Testis (tissue), 2 donors: ENCODE results near the gene PCDHA5.

Experiments used
- POLR2A ChIP-seq: fragments of 450-650 bp; IDR thresholded peaks from one replicate; pipeline ENCODE4 v1.6.1; 2017; ENCODE audit warnings: antibody characterized with exemption, mild to moderate bottlenecking, moderate library complexity
- TF ChIP-seq, protein P1 (sequence below), 3 experiments: fragments of 450-650 bp in 2 of 3; fragments of 200-600 bp in 1 of 3; sonication (generic) in 1 of 3; IDR thresholded peaks; one replicate each; pipeline ENCODE4 v1.5.1; 2016 to 2019; ENCODE audit warnings: antibody characterized with exemption in 3 of 3, mild to moderate bottlenecking in 2 of 3, moderate library complexity in 1 of 3

DNA sequence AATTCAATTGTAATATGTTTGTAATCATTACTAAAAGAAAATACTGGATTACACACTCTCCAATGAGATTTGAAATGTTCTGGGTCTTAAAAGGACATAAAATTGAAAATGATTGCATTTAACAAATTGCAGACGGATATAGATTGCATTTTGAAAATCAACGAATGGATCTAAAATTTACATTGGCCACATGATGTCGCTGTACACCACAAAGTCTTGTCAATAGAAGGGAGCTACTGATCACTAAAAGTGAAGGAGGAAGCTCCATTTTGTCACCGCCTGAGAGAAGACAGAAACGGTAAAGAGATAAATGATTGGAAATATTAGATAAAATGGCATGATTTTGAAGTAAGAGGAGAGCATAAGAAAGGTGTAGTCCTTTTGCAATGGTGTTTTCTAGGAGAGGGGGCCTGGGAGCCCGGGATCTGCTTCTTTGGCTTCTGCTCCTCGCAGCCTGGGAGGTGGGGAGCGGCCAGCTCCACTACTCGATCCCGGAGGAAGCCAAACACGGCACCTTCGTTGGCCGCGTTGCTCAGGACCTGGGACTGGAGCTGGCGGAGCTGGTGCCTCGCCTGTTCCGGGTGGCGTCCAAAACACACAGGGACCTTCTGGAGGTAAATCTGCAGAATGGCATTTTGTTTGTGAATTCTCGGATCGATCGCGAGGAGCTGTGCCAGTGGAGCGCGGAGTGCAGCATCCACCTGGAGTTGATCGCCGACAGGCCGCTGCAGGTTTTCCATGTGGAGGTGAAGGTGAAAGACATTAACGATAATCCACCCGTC, 35.3 kb upstream of the PCDHA5 start, which contains the start of gene PCDHA1:
- TF ChIP-seq, protein P1, sequence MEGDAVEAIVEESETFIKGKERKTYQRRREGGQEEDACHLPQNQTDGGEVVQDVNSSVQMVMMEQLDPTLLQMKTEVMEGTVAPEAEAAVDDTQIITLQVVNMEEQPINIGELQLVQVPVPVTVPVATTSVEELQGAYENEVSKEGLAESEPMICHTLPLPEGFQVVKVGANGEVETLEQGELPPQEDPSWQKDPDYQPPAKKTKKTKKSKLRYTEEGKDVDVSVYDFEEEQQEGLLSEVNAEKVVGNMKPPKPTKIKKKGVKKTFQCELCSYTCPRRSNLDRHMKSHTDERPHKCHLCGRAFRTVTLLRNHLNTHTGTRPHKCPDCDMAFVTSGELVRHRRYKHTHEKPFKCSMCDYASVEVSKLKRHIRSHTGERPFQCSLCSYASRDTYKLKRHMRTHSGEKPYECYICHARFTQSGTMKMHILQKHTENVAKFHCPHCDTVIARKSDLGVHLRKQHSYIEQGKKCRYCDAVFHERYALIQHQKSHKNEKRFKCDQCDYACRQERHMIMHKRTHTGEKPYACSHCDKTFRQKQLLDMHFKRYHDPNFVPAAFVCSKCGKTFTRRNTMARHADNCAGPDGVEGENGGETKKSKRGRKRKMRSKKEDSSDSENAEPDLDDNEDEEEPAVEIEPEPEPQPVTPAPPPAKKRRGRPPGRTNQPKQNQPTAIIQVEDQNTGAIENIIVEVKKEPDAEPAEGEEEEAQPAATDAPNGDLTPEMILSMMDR (IDR thresholded peaks at IDR 0.05): no peak
- TF ChIP-seq POLR2A: no peak
